GM19455 (cell line): ENCODE results near the gene SLC16A12.
"Not testable (repeated sequence)": the region's sequence is repeated elsewhere in the genome, so short reads cannot be mapped to it uniquely, and the experiment has no call there.

ENCODE experiments used
- ATAC-seq: cut with Tn5 transposase; IDR thresholded peaks from one replicate; pipeline ENCODE4 v1.9.1; 2021; ENCODE audit not compliant: unreplicated experiment

SLC16A12 gene

DNA sequence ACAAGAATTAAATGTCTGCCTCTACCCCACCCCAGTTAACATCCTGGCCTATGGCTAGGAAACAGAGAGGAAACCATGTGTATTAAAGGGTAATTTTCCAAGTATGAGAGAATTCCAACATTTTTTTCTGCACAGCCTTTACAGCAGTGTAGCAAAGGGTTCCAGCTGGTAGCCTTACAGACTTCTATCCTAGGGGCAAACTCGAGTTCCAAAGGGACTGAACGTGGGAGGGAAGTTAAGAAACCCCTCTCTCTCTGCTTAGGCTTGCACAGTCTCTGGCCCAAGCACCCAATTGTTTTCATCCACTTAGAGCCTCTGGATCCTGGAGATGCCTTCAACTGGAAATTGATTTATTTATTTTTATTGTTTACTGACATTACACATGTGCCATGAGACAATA, 60.3 kb downstream of the SLC16A12 start:
- ATAC-seq = no peak

DNA sequence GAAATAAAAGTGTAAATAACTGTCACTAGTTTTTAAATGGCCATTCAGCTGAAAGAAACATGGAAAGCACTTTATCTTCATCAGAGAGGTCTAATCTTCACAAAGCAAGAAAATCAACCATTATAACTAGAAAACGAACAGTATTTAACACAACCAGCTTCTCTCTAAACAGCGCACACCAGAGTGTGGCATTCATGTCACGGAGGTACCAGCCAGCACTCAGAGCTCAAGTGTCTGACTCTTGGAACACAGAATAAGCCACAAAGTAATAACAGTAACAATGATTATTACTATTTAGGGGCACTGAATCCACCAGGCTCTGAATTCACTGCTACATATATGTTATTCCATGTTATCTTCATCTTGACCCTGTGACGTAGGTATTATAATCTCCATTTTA, 60.9 kb downstream of the SLC16A12 start:
- no peak for ATAC-seq

DNA sequence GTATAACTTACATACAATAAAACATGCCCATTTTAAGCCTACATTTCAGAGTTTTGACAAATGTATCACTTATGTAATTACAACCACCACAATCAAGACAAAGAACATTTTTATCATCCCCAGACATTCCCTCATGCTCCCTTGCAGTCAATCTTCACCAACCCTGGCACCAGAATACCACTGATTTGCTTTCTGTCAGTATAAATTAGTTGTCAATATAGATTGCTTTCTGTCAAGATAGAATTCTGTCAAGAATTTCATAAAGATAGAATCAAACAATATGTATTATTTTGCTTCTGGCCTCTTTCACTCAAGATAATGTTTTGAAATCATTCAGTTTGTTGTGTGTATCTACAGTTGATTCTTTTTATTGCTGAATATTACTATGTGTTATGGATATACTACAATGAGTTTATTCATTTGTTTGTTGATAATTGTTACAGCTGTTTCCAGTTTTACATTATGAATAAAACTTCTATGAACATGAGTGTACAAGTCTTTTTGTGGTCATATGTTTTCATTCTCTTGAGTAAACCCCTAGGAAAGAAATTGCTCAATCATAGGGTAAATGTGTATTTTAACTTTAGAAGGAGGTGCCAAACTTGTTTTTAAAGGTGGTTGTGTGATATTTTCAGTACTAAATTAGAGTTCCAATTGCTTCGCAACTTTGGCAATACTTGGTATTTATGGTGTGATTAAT, 64.1 kb downstream of the SLC16A12 start:
- no peak for ATAC-seq

DNA sequence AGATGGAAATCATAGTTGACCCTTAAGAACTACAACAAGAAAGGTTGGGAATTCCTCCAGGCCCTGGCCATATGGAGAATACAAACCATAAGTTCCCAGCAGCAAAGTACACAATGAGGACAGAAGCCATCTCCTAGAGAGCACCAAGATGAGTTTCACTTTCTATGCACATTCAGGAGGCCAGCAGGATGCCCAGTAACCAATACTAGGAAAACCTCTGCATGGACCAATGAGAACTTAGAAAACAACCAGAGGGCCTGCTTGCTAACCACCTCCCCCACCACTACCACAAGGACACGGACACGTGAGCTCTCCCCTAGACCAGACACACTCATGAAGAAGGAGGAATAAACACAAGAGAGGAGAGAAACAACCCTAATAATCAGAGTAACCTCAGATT, 64.8 kb downstream of the SLC16A12 start:
- ATAC-seq = no peak

DNA sequence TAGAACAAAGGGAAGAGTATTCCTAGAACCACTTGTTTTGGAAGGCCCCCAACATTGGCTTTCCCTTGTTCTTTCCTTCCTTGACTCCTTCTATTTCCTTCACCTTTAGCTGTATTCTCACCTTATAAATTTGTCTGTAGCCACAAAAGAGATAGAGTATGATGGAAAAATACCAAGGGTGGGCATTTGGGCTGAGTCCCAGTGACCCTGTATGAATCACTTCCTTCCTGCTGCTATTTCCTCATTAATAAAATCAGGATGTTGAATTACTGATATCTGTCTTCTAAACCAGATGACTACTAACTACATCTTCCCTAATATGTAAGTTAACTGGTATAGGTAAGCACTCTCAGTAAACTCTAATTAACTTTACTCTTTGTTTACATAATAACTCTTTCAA, 65.9 kb downstream of the SLC16A12 start:
- ATAC-seq = no peak

DNA sequence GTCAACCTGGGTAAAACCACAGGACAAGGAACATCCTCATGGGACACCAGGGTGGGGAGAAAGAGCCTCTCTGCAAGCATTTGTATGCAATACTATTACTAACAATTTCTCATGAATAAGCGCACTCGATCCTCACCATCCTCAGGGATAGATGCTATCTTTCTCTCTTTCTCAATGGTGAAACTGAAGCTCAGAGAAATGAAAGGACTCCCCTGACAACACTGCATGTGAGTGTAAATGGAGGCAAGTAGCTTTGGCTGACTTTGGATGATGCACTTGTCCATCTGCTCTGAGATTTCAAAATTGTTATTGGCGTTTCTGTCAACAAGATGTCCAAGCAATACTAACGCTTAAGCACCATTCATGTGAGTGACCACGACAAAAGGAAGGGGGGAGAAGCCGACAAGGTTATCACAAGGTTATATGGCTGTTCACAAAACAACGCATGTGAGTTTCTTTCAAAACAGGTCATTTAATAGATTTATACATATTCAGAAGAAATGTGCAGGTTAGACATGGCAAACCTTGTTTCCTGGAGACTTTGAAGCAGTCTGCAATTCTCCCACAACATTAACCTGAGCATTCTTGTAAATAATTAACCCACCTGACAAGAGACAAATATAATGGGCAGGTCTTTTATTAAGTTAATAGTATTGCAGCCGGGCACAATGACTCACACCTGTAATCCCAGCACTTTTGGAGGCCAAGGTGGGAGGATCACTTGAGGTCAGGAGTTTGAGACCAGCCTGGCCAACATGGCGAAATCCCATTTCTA, 67.0 kb downstream of the SLC16A12 start:
- ATAC-seq = no peak

DNA sequence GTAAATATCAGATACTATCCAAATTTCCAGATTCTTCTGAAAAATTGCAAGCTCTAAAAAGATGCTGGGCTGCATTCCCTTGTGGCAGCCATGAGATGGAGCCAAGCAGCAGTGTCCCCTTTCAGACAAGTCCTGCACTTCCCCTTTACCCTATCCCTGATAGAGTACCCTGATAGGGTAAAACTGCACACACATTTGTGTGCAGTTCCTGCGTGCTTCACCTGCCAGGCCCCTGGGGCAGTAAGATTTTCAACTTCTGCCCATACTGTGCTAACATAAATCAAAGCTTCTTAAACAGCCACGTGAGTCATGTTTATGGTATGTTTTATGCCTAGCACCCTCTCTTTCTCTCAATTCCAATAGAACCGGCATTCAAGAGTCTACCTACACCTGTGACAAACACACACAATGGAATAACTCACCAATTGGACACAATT, 68.8 kb downstream of the SLC16A12 start:
- no peak for ATAC-seq

DNA sequence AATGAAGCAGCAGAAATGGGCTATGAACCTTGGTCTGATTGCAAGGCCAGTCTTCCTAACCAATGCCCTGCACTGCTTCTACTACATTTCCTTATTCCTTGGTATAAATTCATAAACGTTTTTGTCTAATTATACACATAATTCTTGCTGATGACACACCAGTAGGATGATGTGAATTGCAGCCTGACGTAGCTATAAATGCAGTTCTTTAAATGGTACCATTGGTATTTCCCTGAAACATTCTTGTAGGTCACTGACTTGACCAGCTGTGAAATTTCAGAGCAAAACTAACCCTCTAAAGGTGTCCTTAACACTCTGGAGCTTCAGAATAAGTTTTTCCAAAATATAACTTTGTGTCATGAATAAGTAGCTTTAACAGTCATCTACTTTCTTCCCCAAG, 70.2 kb downstream of the SLC16A12 start:
- no peak for ATAC-seq

DNA sequence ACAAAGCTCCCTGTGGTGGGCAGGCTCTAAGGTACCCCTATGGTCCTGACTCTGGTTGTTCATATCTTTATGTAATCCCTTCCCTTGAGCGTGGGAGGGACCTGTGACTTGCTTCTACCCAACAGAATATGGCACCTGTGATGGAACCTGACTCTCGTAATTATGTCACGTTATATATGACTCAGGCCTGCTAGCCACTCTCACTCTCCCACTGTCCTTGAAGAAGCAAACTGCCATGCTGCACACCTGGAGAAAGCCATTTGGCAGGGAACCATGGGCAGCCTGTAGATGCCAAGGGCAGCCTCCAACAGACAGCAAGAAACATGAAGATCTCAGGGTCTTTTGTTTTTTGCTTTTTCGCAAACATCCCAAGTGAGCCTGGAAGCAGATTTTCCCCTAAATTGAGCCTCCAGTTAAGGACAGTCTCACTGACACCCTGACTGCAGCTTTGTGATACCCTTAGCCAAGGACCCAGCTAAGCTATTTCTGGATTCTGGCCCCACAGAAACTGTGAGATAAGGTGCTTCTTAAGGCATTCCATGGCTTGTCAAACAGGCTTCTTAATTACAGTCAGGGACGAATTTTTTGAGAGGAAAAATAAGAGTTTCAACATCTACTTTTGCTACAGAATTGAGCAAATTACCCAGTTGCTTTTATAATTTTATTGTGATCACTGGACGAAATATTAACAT, 71.4 kb downstream of the SLC16A12 start:
- ATAC-seq = no peak

DNA sequence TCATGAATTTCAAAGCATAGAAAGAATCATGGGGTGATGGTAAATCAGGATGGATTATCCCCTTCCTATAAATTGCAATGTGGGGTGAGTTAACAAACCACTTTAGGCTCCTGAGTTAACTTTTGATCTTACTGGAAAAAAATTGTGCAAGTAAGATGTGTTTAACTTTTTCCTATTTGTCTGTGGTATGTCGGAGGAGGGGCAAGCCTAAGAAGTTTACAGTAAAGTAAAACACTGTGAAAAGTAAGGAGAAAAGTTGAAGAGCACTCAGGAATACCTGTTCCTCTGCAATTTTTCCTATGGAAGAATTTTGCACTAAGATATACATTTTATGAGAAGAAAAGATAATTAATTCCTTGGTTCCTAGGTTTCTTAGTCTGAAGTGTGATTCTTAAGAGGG, 76.6 kb downstream of the SLC16A12 start:
- ATAC-seq = no peak

DNA sequence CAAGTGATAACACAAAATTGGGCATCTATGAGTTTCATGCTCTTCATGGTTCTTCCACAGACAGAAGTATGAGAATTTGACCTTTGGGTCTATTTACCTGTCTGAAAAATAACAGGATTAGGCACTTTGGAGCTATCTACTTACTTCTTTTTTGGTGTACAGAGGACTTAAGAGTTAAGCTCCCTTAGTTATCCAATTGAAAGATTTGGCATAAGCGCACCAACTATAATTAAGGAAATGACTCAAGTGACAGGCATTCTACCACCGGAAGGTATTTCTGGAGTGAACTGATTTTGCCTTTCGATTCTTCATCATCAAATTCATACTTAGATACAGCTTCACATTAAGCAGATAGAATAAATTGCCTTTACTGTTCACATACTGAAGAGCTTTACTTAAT, 77.1 kb downstream of the SLC16A12 start:
- no peak for ATAC-seq

DNA sequence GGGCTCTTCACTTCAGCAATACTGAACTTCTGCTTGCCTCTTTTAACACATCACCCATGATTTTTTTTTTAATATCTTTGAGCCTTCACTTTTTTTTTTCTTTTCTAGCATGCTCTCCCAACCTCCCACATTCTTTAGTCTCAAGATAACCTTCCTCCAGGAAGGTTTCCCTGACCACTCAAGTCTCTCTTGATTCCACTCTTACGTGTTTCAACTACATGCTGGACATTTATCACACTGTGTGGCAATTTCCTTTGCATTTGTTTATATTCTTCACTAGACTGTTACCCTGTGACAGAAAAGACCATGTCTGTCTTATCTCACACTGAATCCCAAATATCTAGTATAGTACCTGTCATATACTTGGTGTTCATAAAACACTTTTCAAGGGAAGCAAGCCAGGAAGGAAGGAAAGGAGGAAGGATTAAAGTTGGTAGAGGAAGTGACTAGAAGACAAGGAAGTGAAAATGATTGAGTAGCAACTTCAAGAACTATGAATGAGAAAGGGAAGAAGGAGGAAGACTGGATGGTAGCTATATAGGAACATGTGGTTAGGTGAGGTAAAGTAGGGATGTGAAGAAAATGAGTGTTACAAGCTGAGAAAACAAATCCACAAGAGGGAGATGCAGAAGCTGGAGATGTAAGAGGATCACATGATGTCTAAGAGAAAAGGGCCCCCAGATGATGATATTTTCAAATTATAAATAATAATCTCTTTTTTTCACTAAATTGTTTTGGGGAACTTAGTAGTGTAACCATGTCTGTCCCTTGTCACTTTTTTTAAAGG, 80.6 kb downstream of the SLC16A12 start:
- ATAC-seq = no peak

DNA sequence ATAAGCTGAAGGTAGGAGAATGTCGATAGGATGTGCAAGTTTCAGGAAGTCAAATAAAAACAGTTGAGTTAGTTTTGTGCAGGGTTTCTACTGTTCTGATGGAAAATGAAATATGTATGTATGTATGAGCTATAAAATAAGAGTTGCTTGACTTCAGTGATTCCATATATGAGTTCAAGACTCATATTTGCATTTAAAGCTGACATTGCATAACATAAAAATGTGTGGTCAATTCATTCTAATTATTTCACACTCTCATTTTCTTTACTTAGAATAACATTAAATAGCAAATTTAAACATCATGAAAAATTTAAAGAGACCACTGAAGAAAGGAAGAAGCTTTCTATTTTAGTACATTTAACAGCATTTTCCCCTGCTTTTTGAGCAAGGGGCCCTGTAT, 83.2 kb downstream of the SLC16A12 start:
- no peak for ATAC-seq

DNA sequence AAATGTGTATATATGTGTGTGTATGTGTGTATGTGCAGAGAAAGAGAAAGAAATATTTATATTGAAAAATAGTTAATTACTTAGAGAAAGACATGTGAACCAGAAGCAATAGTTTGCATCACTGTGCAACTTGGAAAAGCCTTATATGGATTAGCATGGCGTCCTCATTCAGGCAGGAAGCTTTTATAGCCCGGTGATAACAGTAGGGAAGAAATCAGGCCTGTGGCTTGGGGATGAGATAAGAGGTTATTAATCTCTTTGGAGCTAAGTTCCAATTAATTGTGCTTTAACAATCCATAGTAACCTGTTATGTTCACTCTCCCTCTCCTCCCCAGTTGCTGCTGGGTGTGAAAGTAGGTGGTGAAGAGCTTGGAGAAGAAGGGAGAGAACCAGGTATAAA, 84.5 kb downstream of the SLC16A12 start:
- ATAC-seq = no peak

DNA sequence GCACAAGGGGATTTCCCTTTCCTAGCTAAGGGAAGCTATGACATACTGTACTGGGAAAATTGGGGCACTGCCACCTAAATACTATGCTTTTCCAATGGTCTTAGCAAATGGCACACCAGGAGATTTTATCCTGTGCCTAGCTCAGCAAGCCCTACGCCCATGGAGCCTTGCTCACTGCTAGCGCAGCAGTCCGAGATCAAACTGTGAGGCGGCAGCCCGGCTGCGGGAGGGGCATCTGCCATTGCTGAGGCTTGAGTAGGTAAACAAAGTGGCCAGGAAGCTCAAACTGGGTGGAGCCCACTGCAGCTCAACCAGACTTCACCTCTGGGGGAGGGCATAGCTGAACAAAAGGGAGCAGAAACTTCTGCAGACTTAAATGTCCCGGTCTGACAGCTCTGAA, 90.6 kb downstream of the SLC16A12 start:
- ATAC-seq = not testable (repeated sequence)

DNA sequence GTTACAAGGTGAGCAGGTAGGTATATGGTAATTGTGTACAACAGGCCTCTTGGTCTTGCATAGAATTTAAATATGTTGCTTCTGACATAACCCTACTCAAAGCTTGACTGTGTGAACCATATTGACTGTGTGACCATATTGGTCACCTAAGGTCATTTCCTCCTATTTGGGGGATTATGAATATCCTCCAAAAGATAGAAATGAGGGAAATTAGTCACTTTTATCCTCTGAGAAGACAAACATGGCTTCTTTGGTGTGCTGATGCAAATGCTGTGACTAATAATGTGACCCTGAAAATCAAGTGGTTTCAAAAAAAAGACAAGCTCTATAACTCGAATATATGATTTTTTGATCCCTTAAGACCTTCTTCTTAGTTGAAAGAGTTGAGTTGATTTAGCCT, 93.1 kb downstream of the SLC16A12 start:
- ATAC-seq = no peak

DNA sequence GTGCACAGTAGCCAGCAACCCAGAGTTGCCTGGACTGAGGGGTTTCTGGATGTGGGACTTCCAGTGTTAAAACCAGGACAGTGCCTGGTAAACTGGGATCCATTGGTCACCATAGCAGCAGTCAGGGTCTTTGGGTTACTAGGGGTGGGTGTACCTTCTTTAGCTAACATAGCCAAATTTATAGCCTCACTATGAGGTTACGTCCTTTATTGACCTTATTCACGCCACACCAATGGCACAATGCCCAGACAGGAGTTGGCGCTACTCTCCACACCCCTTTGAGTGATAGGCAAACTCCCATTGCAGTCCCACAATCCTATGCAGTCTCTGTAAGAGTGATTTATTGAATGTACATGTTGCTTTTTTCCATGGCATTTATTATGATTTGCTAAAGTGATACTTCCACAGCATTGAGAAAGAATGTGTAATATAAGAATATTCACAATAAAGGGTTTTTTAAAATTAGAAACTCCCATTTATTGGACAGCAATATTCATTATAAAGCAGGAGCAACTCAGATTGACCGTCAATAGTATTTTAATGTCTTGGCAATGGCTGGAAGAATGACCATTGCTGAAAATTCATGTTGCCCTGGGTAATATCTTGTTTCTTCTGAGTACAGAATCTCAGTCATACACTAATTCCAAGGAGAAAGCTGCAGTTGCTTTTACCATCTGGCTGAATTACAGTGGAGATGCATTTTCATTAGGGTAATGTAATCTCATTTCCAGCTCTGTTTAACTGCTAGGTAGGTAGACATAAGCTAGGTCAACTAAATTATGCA, 95.0 kb downstream of the SLC16A12 start:
- ATAC-seq = no peak

DNA sequence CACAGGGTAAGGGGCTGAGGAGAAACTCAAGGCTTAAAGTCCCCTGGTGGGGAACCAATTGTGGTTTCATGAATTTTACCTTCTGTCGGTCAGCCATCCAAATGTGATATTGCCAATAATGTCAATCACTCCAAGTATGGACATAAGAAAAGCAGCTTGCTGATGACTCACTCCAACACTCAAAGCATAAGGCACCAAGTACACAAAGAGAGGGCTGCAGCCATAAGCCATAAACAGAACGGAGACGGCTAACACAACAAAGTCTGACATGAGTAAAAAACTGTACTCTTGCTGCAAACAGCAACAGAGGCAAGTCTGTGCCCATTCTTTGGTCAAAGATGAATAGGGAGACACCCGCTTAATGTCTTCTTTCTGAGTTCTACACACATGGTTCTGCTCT, 96.9 kb downstream of the SLC16A12 start:
- ATAC-seq = no peak

DNA sequence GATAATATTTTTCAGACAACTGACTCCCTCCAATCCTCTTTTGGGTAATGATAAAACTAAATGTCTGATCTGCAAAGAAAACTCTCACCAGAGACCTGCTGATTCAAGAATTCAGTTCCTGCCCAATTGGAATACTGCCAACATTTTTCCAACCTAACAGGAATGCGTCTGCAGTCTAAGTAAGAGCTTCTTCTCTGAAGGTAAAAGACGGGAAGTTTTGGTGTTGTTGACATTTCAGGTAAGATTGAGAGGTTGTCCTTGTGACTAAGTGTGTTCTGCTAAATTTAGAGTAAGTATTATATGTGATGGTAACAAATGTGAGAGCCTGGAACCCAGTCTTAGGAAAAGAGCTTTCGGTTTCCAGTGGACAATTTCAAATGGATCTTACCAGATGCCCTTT, 103.4 kb downstream of the SLC16A12 start:
- ATAC-seq = no peak

DNA sequence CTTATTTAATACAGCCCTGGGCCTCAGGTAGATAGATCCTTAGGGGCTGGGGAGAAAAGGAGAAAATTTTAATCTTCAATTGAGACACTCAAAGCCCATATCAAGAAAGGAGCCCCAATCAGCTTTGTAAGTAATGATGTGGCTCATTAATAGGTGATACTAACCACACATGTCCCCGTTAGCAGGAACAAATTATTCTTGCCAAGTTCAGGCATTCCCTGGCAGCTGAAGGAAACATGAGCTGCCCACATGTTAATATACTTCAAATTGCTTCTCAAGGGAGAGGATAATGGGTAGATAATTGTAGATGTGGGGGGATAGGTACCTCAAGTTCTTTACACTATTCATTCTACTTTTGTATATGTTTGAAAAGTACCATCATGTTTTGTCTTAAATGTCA, 106.5 kb downstream of the SLC16A12 start:
- ATAC-seq = no peak

DNA sequence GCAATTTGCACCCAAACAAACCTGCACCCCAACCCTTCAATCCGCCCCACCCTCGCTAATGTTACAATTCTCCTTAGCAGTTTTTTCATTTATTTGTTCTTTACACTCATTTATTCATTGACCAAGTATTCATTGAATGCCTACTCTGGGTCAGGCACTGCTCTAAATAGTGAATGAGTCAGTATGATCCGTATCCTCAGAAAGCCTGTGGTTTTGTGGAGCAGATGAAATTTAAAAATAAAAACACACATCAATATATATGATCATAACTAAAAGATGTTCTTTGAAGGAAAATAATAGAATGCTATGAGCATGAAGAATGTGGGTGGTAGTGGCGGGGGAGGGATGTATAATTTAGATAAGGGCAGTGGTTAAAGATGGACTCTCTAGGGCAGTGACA, 107.8 kb downstream of the SLC16A12 start:
- ATAC-seq = no peak
